Measurements from ENCODE around the gene CREBBP. TPM values are rescaled to one million over a fixed set of nuclear protein-coding genes. Genes with fewer than 3 reads are reported as not detected.

Gene CREBBP
- polyA plus RNA-seq, 1 experiment, result 6.6 TPM

- ChIA-PET POLR2A (interaction anchor here (0.5 to 0.6 kb wide), 2 partner anchors 155 to 216 kb away, joined by 5 to 8 read pairs; no protein-coding TSS in a partner anchor), CTCF (interaction anchor here (0.7 to 1.7 kb wide), 4 partner anchors 8 to 190 kb away, joined by 3 to 4 read pairs (median 4); no protein-coding TSS in a partner anchor)
- DNase-seq (ENCODE audit: low read depth), result no peak
- peak overlapping the region; percentile 90 for H3K4me3 ChIP-seq (ENCODE audit: low read depth, low read length)
- no peaks in the 10 kb centered on the region for H3K27me3 ChIP-seq (ENCODE audit: control insufficient read depth, insufficient read depth, low read length)
- TF ChIP-seq, protein P1, sequence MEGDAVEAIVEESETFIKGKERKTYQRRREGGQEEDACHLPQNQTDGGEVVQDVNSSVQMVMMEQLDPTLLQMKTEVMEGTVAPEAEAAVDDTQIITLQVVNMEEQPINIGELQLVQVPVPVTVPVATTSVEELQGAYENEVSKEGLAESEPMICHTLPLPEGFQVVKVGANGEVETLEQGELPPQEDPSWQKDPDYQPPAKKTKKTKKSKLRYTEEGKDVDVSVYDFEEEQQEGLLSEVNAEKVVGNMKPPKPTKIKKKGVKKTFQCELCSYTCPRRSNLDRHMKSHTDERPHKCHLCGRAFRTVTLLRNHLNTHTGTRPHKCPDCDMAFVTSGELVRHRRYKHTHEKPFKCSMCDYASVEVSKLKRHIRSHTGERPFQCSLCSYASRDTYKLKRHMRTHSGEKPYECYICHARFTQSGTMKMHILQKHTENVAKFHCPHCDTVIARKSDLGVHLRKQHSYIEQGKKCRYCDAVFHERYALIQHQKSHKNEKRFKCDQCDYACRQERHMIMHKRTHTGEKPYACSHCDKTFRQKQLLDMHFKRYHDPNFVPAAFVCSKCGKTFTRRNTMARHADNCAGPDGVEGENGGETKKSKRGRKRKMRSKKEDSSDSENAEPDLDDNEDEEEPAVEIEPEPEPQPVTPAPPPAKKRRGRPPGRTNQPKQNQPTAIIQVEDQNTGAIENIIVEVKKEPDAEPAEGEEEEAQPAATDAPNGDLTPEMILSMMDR (IDR thresholded peaks at IDR 0.05; ENCODE audit: insufficient read depth, low read depth, low read length), result no peak
- no peaks in the 10 kb centered on the region for H3K36me3 ChIP-seq (ENCODE audit: control insufficient read depth, insufficient read depth, low read length)
Observed at GRCh38 chr16:3879887-3880564, 487 bp downstream of the CREBBP start.

GRCh38 chr16:3879258-3879886 is 1.1 kb downstream of the CREBBP start:
- DNase-seq (ENCODE audit: low read depth), result no peak
- ChIA-PET POLR2A (interaction anchor here (0.6 kb wide), 1 partner anchor 154 kb away, joined by 5 read pairs; no protein-coding TSS in a partner anchor), CTCF (interaction anchor here (0.7 to 5.2 kb wide), 6 partner anchors 8 to 196 kb away, joined by 3 to 20 read pairs (median 4); no protein-coding TSS in a partner anchor)

GRCh38 chr16:3878610-3879009 is 1.9 kb downstream of the CREBBP start:
- no peaks in the 10 kb centered on the region for H3K27me3 ChIP-seq (ENCODE audit: control insufficient read depth, insufficient read depth, low read length)
- H3K4me3 ChIP-seq (ENCODE audit: low read depth, low read length), result peak overlapping the region; percentile 90
- ChIA-PET POLR2A (interaction anchor here (0.6 kb wide), 1 partner anchor 231 kb away, joined by 4 read pairs; no protein-coding TSS in a partner anchor), CTCF (interaction anchor here (0.6 to 5.2 kb wide), 9 partner anchors 16 to 375 kb away, joined by 3 to 20 read pairs (median 3); no protein-coding TSS in a partner anchor)
- no peaks in the 10 kb centered on the region for H3K36me3 ChIP-seq (ENCODE audit: control insufficient read depth, insufficient read depth, low read length)
- no peak for DNase-seq (ENCODE audit: low read depth)
- TF ChIP-seq, protein P1 (IDR thresholded peaks at IDR 0.05; ENCODE audit: insufficient read depth, low read depth, low read length), result no peak

More at GRCh38 chr16:3879258-3879886, 1.1 kb downstream of the CREBBP start:
- Histone ChIP-seq H3K4me3 (ENCODE audit: low read depth, low read length) (peak overlapping the region; percentile 90), H3K36me3 (ENCODE audit: control insufficient read depth, insufficient read depth, low read length) (no peaks in the 10 kb centered on the region), H3K27me3 (ENCODE audit: control insufficient read depth, insufficient read depth, low read length) (no peaks in the 10 kb centered on the region)
- TF ChIP-seq, protein P1 (IDR thresholded peaks at IDR 0.05; ENCODE audit: insufficient read depth, low read depth, low read length), result no peak

- Histone ChIP-seq H3K4me3 (ENCODE audit: low read depth, low read length) (no peak overlapping the region), H3K36me3 (ENCODE audit: control insufficient read depth, insufficient read depth, low read length) (no peaks in the 10 kb centered on the region), H3K27me3 (ENCODE audit: control insufficient read depth, insufficient read depth, low read length) (no peaks in the 10 kb centered on the region)
- ChIA-PET POLR2A (no interaction called here), CTCF (interaction anchor here (5.2 kb wide), 1 partner anchor 186 kb away, joined by 20 read pairs; no protein-coding TSS in a partner anchor)
- DNase-seq (ENCODE audit: low read depth), result no peak
- TF ChIP-seq, protein P1 (IDR thresholded peaks at IDR 0.05; ENCODE audit: insufficient read depth, low read depth, low read length), result no peak
Observed at GRCh38 chr16:3876695-3877094, 3.8 kb downstream of the CREBBP start.

DNA sequence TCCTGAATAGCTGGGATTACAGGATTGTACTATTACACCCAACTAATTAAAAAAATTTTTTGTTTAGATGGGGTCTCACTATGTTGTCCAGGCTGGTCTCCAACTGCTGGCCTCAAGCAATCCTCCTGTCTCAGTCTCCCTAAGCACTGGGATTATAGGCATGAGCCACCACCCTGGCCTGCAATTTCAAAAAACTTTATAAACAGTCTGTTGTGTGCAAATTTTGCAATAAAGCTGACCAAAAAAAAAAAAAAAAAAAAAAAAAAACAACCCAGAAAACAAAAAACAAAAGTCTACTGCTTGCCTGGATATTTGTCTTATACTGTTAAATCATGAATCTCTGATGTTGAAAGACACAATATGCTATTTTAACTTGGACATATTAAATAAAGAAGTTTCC is 4.4 kb downstream of the CREBBP start:
- H3K4me3 ChIP-seq (ENCODE audit: low read depth, low read length), result no peak overlapping the region
- CTCF ChIA-PET, result interaction anchor here (0.6 to 5.2 kb wide), 2 partner anchors 78 to 186 kb away, joined by 3 to 20 read pairs; no protein-coding TSS in a partner anchor
- H3K36me3 ChIP-seq (ENCODE audit: control insufficient read depth, insufficient read depth, low read length), result no peaks in the 10 kb centered on the region
- POLR2A ChIA-PET, result no interaction called here
- no peak for DNase-seq (ENCODE audit: low read depth)
- no peaks in the 10 kb centered on the region for H3K27me3 ChIP-seq (ENCODE audit: control insufficient read depth, insufficient read depth, low read length)
- TF ChIP-seq, protein P1 (IDR thresholded peaks at IDR 0.05; ENCODE audit: insufficient read depth, low read depth, low read length), result no peak

Data from BJ (cell line).